Osteocyte (in vitro differentiated cells): ENCODE data around the gene CDH24. TPM values are rescaled to one million over a fixed set of nuclear protein-coding genes. Genes with fewer than 3 reads are reported as not detected.
A peak's percentile ranks its signal among the peaks of the same experiment; 100 is the strongest.

Source experiments
- DNase-seq: peaks from one replicate; pipeline ENCODE4 v3.0.0; 2021; ENCODE audit warnings: mixed read lengths; ENCODE audit not compliant: unreplicated experiment; ENCODE audit errors: extremely low spot score
- H3K27ac Mint-ChIP-seq: one replicate; pipeline ENCODE4 v1.8.0; 2021; ENCODE audit warnings: mild to moderate bottlenecking, mixed read lengths; ENCODE audit not compliant: unreplicated experiment
- H3K27me3 Mint-ChIP-seq: one replicate; pipeline ENCODE4 v1.8.0; 2021; ENCODE audit warnings: mixed read lengths; ENCODE audit not compliant: unreplicated experiment
- H3K36me3 Mint-ChIP-seq: one replicate; pipeline ENCODE4 v1.8.0; 2021; ENCODE audit warnings: mixed read lengths; ENCODE audit not compliant: unreplicated experiment
- H3K4me1 Mint-ChIP-seq: one replicate; pipeline ENCODE4 v1.8.0; 2021; ENCODE audit warnings: mixed read lengths; ENCODE audit not compliant: unreplicated experiment
- H3K4me3 Mint-ChIP-seq: one replicate; pipeline ENCODE4 v1.8.0; 2021; ENCODE audit warnings: mild to moderate bottlenecking, moderate library complexity, mixed read lengths; ENCODE audit not compliant: unreplicated experiment
- H3K9me3 Mint-ChIP-seq: one replicate; pipeline ENCODE4 v1.8.0; 2021; ENCODE audit warnings: mixed read lengths; ENCODE audit not compliant: unreplicated experiment
- total RNA-seq: library from RNA; stranded (reverse); gene quantifications from 2 replicates; pipeline ENCODE4 v1.2.1, GENCODE V29; 2021
- TF ChIP-seq, protein P1 (sequence below): fragments of 200-600 bp; sonication (generic); IDR thresholded peaks from 2 replicates; pipeline ENCODE4 v1.5.0; 2021; ENCODE audit warnings: antibody characterized with exemption, mild to moderate bottlenecking, moderate library complexity

CDH24 gene
- total RNA-seq, 1 donor from 2014 or later = 13.3 TPM

DNA sequence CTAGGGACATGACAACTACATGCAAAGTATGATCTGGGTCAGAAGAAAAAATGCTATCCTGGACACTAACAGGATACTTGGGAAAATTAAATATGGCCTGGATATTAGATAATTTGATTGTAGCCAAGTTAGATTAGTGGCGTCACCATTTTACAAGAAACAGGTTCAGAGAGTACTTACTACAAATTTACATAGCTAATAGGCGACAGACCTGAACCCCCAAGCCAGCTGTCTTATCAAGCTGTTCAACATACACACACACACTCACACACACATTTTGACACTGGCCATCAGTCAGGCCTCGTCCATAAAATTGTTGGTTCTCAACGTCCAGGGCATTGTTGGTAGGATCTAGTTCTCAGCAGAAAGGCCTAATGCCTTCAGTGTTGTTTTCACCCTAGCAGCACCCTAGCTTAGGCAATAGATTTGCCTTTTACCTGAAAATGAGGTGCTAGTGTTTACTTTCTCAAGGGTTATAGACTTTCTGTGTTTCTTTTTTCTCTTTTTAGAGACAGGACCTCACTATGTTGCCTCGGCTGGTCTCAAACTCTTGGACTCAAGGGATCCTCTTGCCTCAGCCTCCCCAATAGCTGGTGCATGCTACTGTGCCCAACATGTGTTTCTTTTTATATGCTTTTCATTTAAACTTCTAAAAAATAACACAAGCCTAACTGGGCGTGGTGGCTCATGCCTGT lies 44.1 kb downstream of the CDH24 start:
- Mint-ChIP-seq H3K4me3 (no peak overlapping the region), H3K36me3 (no peaks in the 10 kb centered on the region), H3K4me1 (peaks cover 17% of the 10 kb centered on the region), H3K27ac (no peak overlapping the region), H3K9me3 (no peaks in the 10 kb centered on the region), H3K27me3 (no peaks in the 10 kb centered on the region)
- no peak for DNase-seq
- TF ChIP-seq, protein P1, sequence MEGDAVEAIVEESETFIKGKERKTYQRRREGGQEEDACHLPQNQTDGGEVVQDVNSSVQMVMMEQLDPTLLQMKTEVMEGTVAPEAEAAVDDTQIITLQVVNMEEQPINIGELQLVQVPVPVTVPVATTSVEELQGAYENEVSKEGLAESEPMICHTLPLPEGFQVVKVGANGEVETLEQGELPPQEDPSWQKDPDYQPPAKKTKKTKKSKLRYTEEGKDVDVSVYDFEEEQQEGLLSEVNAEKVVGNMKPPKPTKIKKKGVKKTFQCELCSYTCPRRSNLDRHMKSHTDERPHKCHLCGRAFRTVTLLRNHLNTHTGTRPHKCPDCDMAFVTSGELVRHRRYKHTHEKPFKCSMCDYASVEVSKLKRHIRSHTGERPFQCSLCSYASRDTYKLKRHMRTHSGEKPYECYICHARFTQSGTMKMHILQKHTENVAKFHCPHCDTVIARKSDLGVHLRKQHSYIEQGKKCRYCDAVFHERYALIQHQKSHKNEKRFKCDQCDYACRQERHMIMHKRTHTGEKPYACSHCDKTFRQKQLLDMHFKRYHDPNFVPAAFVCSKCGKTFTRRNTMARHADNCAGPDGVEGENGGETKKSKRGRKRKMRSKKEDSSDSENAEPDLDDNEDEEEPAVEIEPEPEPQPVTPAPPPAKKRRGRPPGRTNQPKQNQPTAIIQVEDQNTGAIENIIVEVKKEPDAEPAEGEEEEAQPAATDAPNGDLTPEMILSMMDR = no peak

GRCh38 chr14:23009939-23010726 lies 47.2 kb downstream of the CDH24 start, which contains the start of gene C14orf93:
TSS of gene C14orf93 (minus strand) at chr14:23010143. CDS start at chr14:22999023, 11,120 bp downstream.
- Mint-ChIP-seq H3K27ac (peak within 1 kb of the TSS; percentile 99), H3K4me1 (peaks cover 40% of the 10 kb centered on the region), H3K27me3 (no peaks in the 10 kb centered on the region), H3K36me3 (no peaks in the 10 kb centered on the region), H3K9me3 (no peaks in the 10 kb centered on the region), H3K4me3 (peak within 1 kb of the TSS; percentile 93)
- TF ChIP-seq, protein P1 = no peak
- peak; percentile 89 for DNase-seq

DNA sequence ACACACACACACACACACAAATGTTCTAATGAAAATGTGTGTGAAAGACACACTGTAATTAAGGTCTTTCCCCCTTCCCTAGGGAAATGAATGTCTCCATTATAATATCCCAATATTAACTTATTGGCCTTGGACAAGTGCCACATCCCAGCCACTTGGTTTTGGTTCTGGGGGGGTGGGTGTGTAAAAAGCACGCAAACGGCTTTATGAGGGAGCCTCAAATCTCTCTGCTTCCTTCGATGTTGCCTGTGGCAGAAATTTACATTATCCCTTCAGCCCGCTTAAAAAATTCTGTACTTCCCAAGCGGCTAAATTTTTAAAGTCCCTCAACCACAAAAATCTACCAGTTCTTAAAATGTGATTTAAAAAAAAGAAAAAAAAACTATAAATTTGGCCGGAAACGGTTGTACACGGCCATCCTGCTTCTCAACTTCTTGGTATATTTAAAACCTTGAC lies 47.8 kb downstream of the CDH24 start:
- peak overlapping the region; percentile 98 for H3K27ac Mint-ChIP-seq
- H3K27me3 Mint-ChIP-seq = no peaks in the 10 kb centered on the region
- TF ChIP-seq, protein P1 = no peak
- peak overlapping the region; percentile 93 for H3K4me3 Mint-ChIP-seq
- H3K4me1 Mint-ChIP-seq = peaks cover 43% of the 10 kb centered on the region
- H3K36me3 Mint-ChIP-seq = peaks cover 2% of the 10 kb centered on the region
- no peaks in the 10 kb centered on the region for H3K9me3 Mint-ChIP-seq
- DNase-seq = no peak

GRCh38 chr14:23008831-23009230 lies 48.5 kb downstream of the CDH24 start:
- H3K27ac Mint-ChIP-seq = peak overlapping the region; percentile 99
- H3K36me3 Mint-ChIP-seq = peaks cover 2% of the 10 kb centered on the region
- H3K9me3 Mint-ChIP-seq = no peaks in the 10 kb centered on the region
- TF ChIP-seq, protein P1 = no peak
- peak overlapping the region; percentile 18 for H3K4me3 Mint-ChIP-seq
- DNase-seq = no peak
- H3K27me3 Mint-ChIP-seq = no peaks in the 10 kb centered on the region
- H3K4me1 Mint-ChIP-seq = peaks cover 43% of the 10 kb centered on the region
